H1 (cell line): ENCODE measurements around the gene SMARCD1.

Experiments used
- CTCF ChIP-seq, 3 experiments: IDR thresholded peaks; 1 replicate in 2 of 3; 2 replicates in 1 of 3; pipeline versions ENCODE4 v1.5.1 to v1.6.1; 2011; ENCODE audit warnings: low read length in 3 of 3, mild to moderate bottlenecking in 3 of 3, inconsistent platforms in 2 of 3, low read depth in 1 of 3, moderate library complexity in 1 of 3; ENCODE audit not compliant: insufficient read depth in 1 of 3; ENCODE audit errors: control extremely low read depth in 1 of 3
- E2F6 ChIP-seq: IDR thresholded peaks from 2 replicates; pipeline ENCODE4 v1.6.1; 2012; ENCODE audit warnings: inconsistent platforms
- GABPA ChIP-seq: IDR thresholded peaks from 2 replicates; pipeline ENCODE4 v1.6.1; 2011; ENCODE audit warnings: mild to moderate bottlenecking, low read length, moderate library complexity, borderline replicate concordance; ENCODE audit not compliant: insufficient read depth
- GTF2F1 ChIP-seq: IDR thresholded peaks from 2 replicates; pipeline ENCODE4 v1.6.1; 2012; ENCODE audit warnings: low read depth, low read length, improper control_type of control experiment, borderline replicate concordance
- POLR2A ChIP-seq, 2 experiments: IDR thresholded peaks; 1 replicate in 1 of 2; 2 replicates in 1 of 2; pipeline ENCODE4 v1.6.1; 2011; ENCODE audit warnings: low read depth in 2 of 2, low read length in 2 of 2, mild to moderate bottlenecking in 2 of 2; ENCODE audit errors: control extremely low read depth in 1 of 2
- POLR2AphosphoS5 ChIP-seq: IDR thresholded peaks from 2 replicates; pipeline ENCODE4 v1.6.1; 2011; ENCODE audit warnings: low read depth, low read length
- RBBP5 ChIP-seq: IDR thresholded peaks from 2 replicates; pipeline ENCODE4 v1.7.1; 2012; ENCODE audit warnings: low read depth, mild to moderate bottlenecking, inconsistent platforms, low read length, moderate library complexity, borderline replicate concordance
- RFX5 ChIP-seq: IDR thresholded peaks from 2 replicates; pipeline ENCODE4 v1.6.1; 2011; ENCODE audit warnings: low read depth, low read length, improper control_type of control experiment, borderline replicate concordance
- SP2 ChIP-seq: IDR thresholded peaks from 2 replicates; pipeline ENCODE4 v1.6.1; 2012; ENCODE audit warnings: mild to moderate bottlenecking, low read length, inconsistent platforms
- TBP ChIP-seq: IDR thresholded peaks from 2 replicates; pipeline ENCODE4 v1.6.1; 2011; ENCODE audit warnings: low read depth, low read length, improper control_type of control experiment
- TCF12 ChIP-seq: IDR thresholded peaks from 2 replicates; pipeline ENCODE4 v1.6.1; 2011; ENCODE audit warnings: low read depth, mild to moderate bottlenecking, low read length
- YY1 ChIP-seq: IDR thresholded peaks from 2 replicates; pipeline ENCODE4 v1.6.1; 2011; ENCODE audit warnings: low read depth, mild to moderate bottlenecking, low read length

GRCh38 chr12:50057000-50057841 is 27.9 kb upstream of the SMARCD1 start, which contains the start of gene ASIC1:
- no peak for TF ChIP-seq E2F6
- no peak for TF ChIP-seq YY1
- TF ChIP-seq TBP: no peak
- no peak for TF ChIP-seq RFX5
- TF ChIP-seq CTCF (IDR thresholded peaks at IDR 0.05; ENCODE audit: control extremely low read depth in 1 of 3, insufficient read depth in 1 of 3, low read depth in 1 of 3, low read length in 3 of 3): no peak; a peak in 1 of 4 replicates
- TF ChIP-seq GTF2F1: no peak
- TF ChIP-seq TCF12: no peak
- no peak for TF ChIP-seq GABPA
- TF ChIP-seq POLR2AphosphoS5: no peak
- TF ChIP-seq RBBP5: peak; percentile 83; the same call in 1 of the 2 replicates
- TF ChIP-seq SP2: no peak
- no peak for TF ChIP-seq POLR2A (IDR thresholded peaks at IDR 0.05; ENCODE audit: control extremely low read depth in 1 of 2, low read depth in 2 of 2, low read length in 2 of 2)
